ENCODE measurements around the gene UBASH3A.
"Not testable (repeated sequence)": the region's sequence is repeated elsewhere in the genome, so short reads cannot be mapped to it uniquely, and the experiment has no call there.

The UBASH3A gene

DNA sequence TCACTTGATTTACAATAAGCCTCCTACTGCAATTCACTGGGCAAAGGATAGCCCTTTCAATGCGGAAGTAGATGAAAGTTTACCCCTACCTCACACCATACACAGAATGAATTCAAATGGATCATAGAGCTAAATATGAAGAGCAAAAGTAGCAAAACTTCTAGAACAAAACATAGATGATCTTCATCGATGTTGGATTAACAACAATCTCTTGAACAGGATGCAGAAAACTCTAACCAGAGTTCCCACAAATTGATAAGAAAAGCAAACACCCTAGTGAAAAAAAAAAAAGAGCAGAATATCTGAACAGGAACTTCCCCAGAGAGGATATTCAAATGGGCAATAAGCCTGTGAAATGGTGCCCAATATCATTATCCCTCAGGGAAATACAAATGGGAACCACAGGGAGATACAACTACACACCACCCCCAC is 1.9 kb upstream of the UBASH3A start:
- Histone ChIP-seq H3K27me3 (ENCODE audit: control insufficient read depth, insufficient read depth, low read length) (no peaks in the 10 kb centered on the region), H3K4me1 (ENCODE audit: control insufficient read depth, insufficient read depth, low read length) (no peaks in the 10 kb centered on the region), H3K9me3 (ENCODE audit: control insufficient read depth, insufficient read depth, low read length) (peaks cover 5% of the 10 kb centered on the region; the same call in 1 of the 2 replicates), H3K4me3 (ENCODE audit: low read depth, low read length) (no peak overlapping the region), H3K27ac (ENCODE audit: low read depth, low read length) (no peak overlapping the region), H3K36me3 (ENCODE audit: control insufficient read depth, insufficient read depth, low read length) (no peaks in the 10 kb centered on the region), H3K9ac (ENCODE audit: low read depth, low read length) (no peak overlapping the region)

GRCh38 chr21:42404539-42404938 is 837 bp downstream of the UBASH3A start:
- H3K27me3 ChIP-seq (ENCODE audit: control insufficient read depth, insufficient read depth, low read length), result no peaks in the 10 kb centered on the region

DNA sequence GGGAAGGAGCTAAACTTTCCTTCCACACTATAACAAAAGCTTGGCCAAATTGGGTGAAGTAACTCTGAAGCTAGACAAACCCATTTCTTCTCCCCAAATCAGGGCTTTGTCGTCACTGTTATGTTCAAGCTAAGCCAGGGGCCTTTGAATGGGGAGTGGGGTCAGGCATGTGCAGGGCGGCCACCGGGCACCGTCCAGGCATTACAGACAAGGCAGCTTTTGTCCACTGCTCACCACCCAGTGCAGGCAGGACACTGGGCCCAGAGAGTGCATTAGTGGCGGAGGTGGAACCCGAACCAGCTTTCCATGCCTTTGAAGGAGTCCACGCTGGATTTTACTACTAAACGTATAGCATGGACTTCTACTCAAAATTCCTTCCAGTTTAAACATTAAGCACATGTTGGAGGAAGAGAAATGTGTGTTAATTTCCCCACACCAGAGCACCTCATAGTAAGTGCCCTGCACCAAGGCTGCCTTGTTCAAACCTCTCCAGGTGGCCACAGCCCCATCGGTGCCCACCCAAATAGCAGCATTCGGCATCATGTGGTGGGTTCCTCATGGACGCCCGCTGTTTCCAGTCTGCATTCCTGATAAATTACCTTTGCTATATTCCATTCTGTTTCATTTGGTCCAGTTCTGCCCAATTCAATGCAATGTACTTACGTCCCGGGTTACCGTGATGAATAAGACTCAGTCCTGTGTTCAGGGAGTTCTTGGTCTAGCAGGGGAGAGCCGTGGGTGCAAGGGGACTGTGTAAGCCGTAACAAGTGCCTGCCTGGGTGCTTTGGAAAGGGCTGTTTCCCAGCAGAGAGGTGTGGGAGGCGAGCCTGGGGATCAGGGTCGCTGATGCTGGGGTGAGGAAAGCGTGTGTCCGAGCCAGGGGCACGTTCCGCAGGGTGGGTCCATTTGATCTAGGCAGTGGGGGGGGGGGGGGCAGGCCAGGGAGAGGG is 1.6 kb downstream of the UBASH3A start:
- no peaks in the 10 kb centered on the region for H3K27me3 ChIP-seq (ENCODE audit: control insufficient read depth, insufficient read depth, low read length)
- H3K36me3 ChIP-seq (ENCODE audit: control insufficient read depth, insufficient read depth, low read length), result no peaks in the 10 kb centered on the region
- no peak overlapping the region for H3K4me3 ChIP-seq (ENCODE audit: low read depth, low read length)
- 0 out of 2 replicates have a peak, but pooled peaks cover 4% of the 10 kb centered on the region for H3K4me1 ChIP-seq (ENCODE audit: control insufficient read depth, insufficient read depth, low read length)
- peaks cover 5% of the 10 kb centered on the region; the same call in 1 of the 2 replicates for H3K9me3 ChIP-seq (ENCODE audit: control insufficient read depth, insufficient read depth, low read length)
- no peak overlapping the region for H3K27ac ChIP-seq (ENCODE audit: low read depth, low read length)
- H3K9ac ChIP-seq (ENCODE audit: low read depth, low read length), result no peak overlapping the region

More at GRCh38 chr21:42404539-42404938, 837 bp downstream of the UBASH3A start:
- Histone ChIP-seq H3K4me1 (ENCODE audit: control insufficient read depth, insufficient read depth, low read length) (no peaks in the 10 kb centered on the region), H3K9me3 (ENCODE audit: control insufficient read depth, insufficient read depth, low read length) (peaks cover 5% of the 10 kb centered on the region; the same call in 1 of the 2 replicates), H3K27ac (ENCODE audit: low read depth, low read length) (no peak overlapping the region), H3K36me3 (ENCODE audit: control insufficient read depth, insufficient read depth, low read length) (no peaks in the 10 kb centered on the region), H3K4me3 (ENCODE audit: low read depth, low read length) (no peak overlapping the region), H3K9ac (ENCODE audit: low read depth, low read length) (no peak overlapping the region)

DNA sequence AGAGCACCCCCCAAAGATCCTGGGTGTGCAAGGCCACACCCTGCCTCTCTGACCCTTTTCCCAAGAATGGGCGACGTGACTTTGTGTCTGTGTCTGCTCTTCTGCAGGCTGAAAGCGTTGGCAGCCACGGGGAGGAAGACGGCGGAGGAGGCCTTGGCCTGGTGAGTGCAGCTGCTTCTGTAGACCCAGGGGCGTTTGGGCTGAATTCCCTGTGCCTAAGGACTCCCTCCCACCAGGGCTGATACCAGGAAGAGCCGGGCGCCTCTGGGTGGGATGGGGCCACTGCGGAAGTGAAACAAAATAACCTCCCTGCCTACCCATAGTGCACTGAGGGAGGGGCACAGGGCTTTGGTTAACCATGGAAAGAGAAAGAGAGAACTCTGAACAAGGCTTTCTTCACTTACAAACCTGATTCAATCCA is 2.5 kb downstream of the UBASH3A start:
- H3K27ac ChIP-seq (ENCODE audit: low read depth, low read length), result no peak overlapping the region
- H3K27me3 ChIP-seq (ENCODE audit: control insufficient read depth, insufficient read depth, low read length), result no peaks in the 10 kb centered on the region
- no peak overlapping the region for H3K4me3 ChIP-seq (ENCODE audit: low read depth, low read length)

GRCh38 chr21:42406866-42407265 is 3.2 kb downstream of the UBASH3A start:
- no peaks in the 10 kb centered on the region for H3K27me3 ChIP-seq (ENCODE audit: control insufficient read depth, insufficient read depth, low read length)
- H3K9me3 ChIP-seq (ENCODE audit: control insufficient read depth, insufficient read depth, low read length), result no peaks in the 10 kb centered on the region
- H3K4me1 ChIP-seq (ENCODE audit: control insufficient read depth, insufficient read depth, low read length), result 0 out of 2 replicates have a peak, but pooled peaks cover 4% of the 10 kb centered on the region
- no peak overlapping the region for H3K9ac ChIP-seq (ENCODE audit: low read depth, low read length)
- no peak overlapping the region for H3K27ac ChIP-seq (ENCODE audit: low read depth, low read length)
- H3K36me3 ChIP-seq (ENCODE audit: control insufficient read depth, insufficient read depth, low read length), result no peaks in the 10 kb centered on the region
- no peak overlapping the region for H3K4me3 ChIP-seq (ENCODE audit: low read depth, low read length)

More for the DNA sequence above, 2.5 kb downstream of the UBASH3A start:
- no peak overlapping the region for H3K9ac ChIP-seq (ENCODE audit: low read depth, low read length)
- 0 out of 2 replicates have a peak, but pooled peaks cover 4% of the 10 kb centered on the region for H3K4me1 ChIP-seq (ENCODE audit: control insufficient read depth, insufficient read depth, low read length)
- H3K9me3 ChIP-seq (ENCODE audit: control insufficient read depth, insufficient read depth, low read length), result peaks cover 5% of the 10 kb centered on the region; the same call in 1 of the 2 replicates
- no peaks in the 10 kb centered on the region for H3K36me3 ChIP-seq (ENCODE audit: control insufficient read depth, insufficient read depth, low read length)

DNA sequence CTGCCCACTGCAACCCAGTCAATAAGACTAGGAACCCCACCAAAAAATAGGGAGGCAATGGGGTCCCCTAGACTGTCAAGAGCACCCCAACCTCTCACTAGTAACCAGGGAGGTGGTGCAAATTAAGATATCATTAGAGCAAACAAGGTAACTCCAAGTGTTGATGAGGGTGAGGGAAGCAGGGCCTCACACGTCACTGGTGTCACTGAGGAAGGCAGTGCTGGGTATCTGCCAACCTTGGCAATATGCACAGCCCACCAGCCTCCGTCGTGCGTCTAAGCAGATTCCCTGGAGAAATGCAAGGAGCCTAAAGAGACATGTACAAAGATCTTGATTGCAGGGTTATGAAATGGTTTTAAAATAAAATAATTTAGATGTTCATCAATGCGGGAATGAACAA is 3.8 kb downstream of the UBASH3A start:
- H3K36me3 ChIP-seq (ENCODE audit: control insufficient read depth, insufficient read depth, low read length), result no peaks in the 10 kb centered on the region
- no peak overlapping the region for H3K4me3 ChIP-seq (ENCODE audit: low read depth, low read length)
- H3K9me3 ChIP-seq (ENCODE audit: control insufficient read depth, insufficient read depth, low read length), result no peaks in the 10 kb centered on the region
- H3K27ac ChIP-seq (ENCODE audit: low read depth, low read length), result no peak overlapping the region
- H3K4me1 ChIP-seq (ENCODE audit: control insufficient read depth, insufficient read depth, low read length), result 0 out of 2 replicates have a peak, but pooled peaks cover 4% of the 10 kb centered on the region
- H3K27me3 ChIP-seq (ENCODE audit: control insufficient read depth, insufficient read depth, low read length), result no peaks in the 10 kb centered on the region
- no peak overlapping the region for H3K9ac ChIP-seq (ENCODE audit: low read depth, low read length)

- H3K4me3 ChIP-seq (ENCODE audit: low read depth, low read length); H3K27ac ChIP-seq (ENCODE audit: low read depth, low read length); H3K27me3 ChIP-seq (ENCODE audit: control insufficient read depth, insufficient read depth, low read length); H3K9ac ChIP-seq (ENCODE audit: low read depth, low read length); H3K9me3 ChIP-seq (ENCODE audit: control insufficient read depth, insufficient read depth, low read length); H3K36me3 ChIP-seq (ENCODE audit: control insufficient read depth, insufficient read depth, low read length); H3K4me1 ChIP-seq (ENCODE audit: control insufficient read depth, insufficient read depth, low read length): not testable (repeated sequence)
These were observed 5.0 kb downstream of the UBASH3A start for GRCh38 chr21:42408718-42409117.

GRCh38 chr21:42409366-42409765 is 5.7 kb downstream of the UBASH3A start:
- H3K4me3 ChIP-seq (ENCODE audit: low read depth, low read length), result no peak overlapping the region
- 0 out of 2 replicates have a peak, but pooled peaks cover 4% of the 10 kb centered on the region for H3K4me1 ChIP-seq (ENCODE audit: control insufficient read depth, insufficient read depth, low read length)
- no peaks in the 10 kb centered on the region for H3K36me3 ChIP-seq (ENCODE audit: control insufficient read depth, insufficient read depth, low read length)
- no peak overlapping the region for H3K9ac ChIP-seq (ENCODE audit: low read depth, low read length)
- no peaks in the 10 kb centered on the region for H3K9me3 ChIP-seq (ENCODE audit: control insufficient read depth, insufficient read depth, low read length)
- H3K27me3 ChIP-seq (ENCODE audit: control insufficient read depth, insufficient read depth, low read length), result no peaks in the 10 kb centered on the region
- H3K27ac ChIP-seq (ENCODE audit: low read depth, low read length), result no peak overlapping the region

- Histone ChIP-seq H3K27me3 (ENCODE audit: control insufficient read depth, insufficient read depth, low read length) (no peaks in the 10 kb centered on the region), H3K27ac (ENCODE audit: low read depth, low read length) (no peak overlapping the region), H3K9ac (ENCODE audit: low read depth, low read length) (no peak overlapping the region), H3K4me1 (ENCODE audit: control insufficient read depth, insufficient read depth, low read length) (peaks cover 7% of the 10 kb centered on the region; the same call in 1 of the 2 replicates), H3K36me3 (ENCODE audit: control insufficient read depth, insufficient read depth, low read length) (no peaks in the 10 kb centered on the region), H3K4me3 (ENCODE audit: low read depth, low read length) (no peak overlapping the region), H3K9me3 (ENCODE audit: control insufficient read depth, insufficient read depth, low read length) (no peaks in the 10 kb centered on the region)
These were observed 7.6 kb downstream of the UBASH3A start for GRCh38 chr21:42411197-42411869.

GRCh38 chr21:42411891-42412635 is 8.4 kb downstream of the UBASH3A start:
- H3K9me3 ChIP-seq (ENCODE audit: control insufficient read depth, insufficient read depth, low read length), result no peaks in the 10 kb centered on the region
- H3K27me3 ChIP-seq (ENCODE audit: control insufficient read depth, insufficient read depth, low read length), result no peaks in the 10 kb centered on the region
- H3K9ac ChIP-seq (ENCODE audit: low read depth, low read length), result no peak overlapping the region
- H3K27ac ChIP-seq (ENCODE audit: low read depth, low read length), result no peak overlapping the region
- H3K36me3 ChIP-seq (ENCODE audit: control insufficient read depth, insufficient read depth, low read length), result no peaks in the 10 kb centered on the region
- peaks cover 7% of the 10 kb centered on the region; the same call in 1 of the 2 replicates for H3K4me1 ChIP-seq (ENCODE audit: control insufficient read depth, insufficient read depth, low read length)
- H3K4me3 ChIP-seq (ENCODE audit: low read depth, low read length), result no peak overlapping the region

Measured in HUES48 (cell line).